Measurements from ENCODE around the gene CCDC127. TPM values are rescaled to one million over a fixed set of nuclear protein-coding genes. Genes with fewer than 3 reads are reported as not detected.
"Not testable (repeated sequence)": the region's sequence is repeated elsewhere in the genome, so short reads cannot be mapped to it uniquely, and the experiment has no call there.

The CCDC127 gene
- total RNA-seq, 1 experiment from 2014 or later = 2.6 TPM

DNA sequence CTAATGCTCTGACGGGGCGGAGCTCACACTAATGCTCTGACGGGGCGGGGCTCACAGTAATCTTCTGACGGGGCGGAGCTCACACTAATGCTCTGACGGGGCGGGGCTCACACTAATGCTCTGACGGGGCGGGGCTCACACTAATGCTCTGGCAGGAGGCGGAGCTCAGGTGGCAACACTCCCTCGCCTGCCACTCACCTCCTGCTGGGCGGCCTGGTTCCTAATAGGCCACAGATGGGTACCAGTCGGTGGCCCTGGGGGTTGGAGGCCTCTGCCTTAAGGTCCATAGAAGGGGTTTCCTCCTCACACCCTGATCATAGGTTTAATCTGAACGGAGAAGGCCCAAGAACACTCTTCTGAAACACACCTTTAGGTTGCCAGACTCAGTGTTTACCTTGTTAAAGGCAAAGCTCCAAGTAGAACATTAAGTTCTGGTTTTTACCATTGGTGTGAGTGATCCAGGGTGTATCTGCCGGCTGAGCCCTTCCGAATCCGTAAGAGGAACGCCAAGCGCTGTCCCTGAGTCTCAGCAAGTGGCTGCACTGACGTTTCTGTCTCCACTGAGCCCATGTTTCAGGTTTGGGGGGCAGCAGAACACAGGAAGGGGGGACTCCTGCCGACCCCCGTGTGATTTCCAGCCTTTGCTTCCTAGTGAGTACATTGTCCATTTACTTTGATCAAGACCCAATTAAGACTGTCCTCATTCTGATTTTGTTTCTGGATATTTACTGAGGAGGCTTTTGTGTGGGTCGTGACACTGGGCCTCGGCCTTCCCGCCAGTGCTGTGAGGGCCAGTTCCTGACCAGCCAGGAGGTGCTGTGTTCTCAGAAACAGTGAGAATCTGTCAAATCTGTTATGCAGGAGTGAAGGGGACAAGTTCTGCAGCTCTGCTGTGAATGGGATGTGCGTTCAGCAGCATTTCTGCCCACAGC lies 51.2 kb downstream of the CCDC127 start:
- Histone ChIP-seq H4K20me1 (ENCODE audit: insufficient read depth, low read depth, low read length) (no peaks in the 10 kb centered on the region), H3K4me1 (ENCODE audit: low read length) (no peaks in the 10 kb centered on the region), H3K27ac (ENCODE audit: low read length) (no peak overlapping the region), H3K4me3 (ENCODE audit: low read length) (no peak overlapping the region), H3K4me2 (ENCODE audit: low read depth, low read length, poor library complexity, severe bottlenecking) (no peak overlapping the region), H3K9me3 (ENCODE audit: low read length) (no peaks in the 10 kb centered on the region), H3K9ac (ENCODE audit: low read length) (no peak overlapping the region), H3K9me2 (replicated peaks; ENCODE audit: insufficient read depth, low read length) (no peaks in the 10 kb centered on the region), H3K79me2 (ENCODE audit: low read length) (no peaks in the 10 kb centered on the region), H2AFZ (ENCODE audit: low read length) (no peak overlapping the region), H3K27me3 (ENCODE audit: low read length) (no peaks in the 10 kb centered on the region), H3K36me3 (ENCODE audit: insufficient read depth, low read length) (no peaks in the 10 kb centered on the region)
- DNase-seq = no peak

DNA sequence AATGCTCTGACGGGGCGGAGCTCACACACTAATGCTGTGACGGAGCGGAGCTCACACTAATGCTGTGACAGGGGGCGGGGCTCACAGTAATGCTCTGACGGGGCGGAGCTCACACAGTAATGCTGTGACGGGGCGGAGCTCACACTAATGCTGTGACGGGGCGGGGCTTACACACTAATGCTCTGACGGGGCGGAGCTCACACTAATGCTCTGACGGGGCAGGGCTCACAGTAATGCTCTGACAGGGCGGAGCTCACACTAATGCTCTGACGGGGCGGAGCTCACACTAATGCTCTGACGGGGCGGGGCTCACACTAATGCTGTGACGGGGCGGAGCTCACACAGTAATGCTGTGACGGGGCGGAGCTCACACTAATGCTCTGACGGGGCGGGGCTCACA lies 53.2 kb downstream of the CCDC127 start:
- not testable (repeated sequence) for H3K27me3 ChIP-seq (ENCODE audit: low read length); H3K9me2 ChIP-seq (replicated peaks; ENCODE audit: insufficient read depth, low read length); DNase-seq; H3K4me1 ChIP-seq (ENCODE audit: low read length); H2AFZ ChIP-seq (ENCODE audit: low read length); H3K9ac ChIP-seq (ENCODE audit: low read length); H3K4me3 ChIP-seq (ENCODE audit: low read length); H3K27ac ChIP-seq (ENCODE audit: low read length); H4K20me1 ChIP-seq (ENCODE audit: insufficient read depth, low read depth, low read length); H3K9me3 ChIP-seq (ENCODE audit: low read length); H3K36me3 ChIP-seq (ENCODE audit: insufficient read depth, low read length); H3K4me2 ChIP-seq (ENCODE audit: low read depth, low read length, poor library complexity, severe bottlenecking); H3K79me2 ChIP-seq (ENCODE audit: low read length)

DNA sequence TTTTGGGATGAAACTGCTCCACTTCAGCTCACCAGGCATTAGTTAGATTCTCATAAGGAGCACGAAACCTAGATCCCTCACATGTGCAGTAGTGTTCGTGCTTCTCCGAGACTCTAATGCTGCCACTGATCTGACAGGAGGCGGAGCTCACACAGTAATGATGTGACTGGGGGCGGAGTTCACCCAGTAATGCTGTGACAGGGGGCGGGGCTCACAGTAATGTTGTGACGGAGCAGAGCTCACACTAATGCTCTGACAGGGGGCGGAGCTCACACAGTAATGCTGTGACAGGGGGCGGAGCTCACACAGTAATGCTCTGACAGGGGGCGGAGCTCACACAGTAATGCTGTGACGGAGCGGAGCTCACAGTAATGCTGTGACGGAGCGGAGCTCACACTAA lies 53.7 kb downstream of the CCDC127 start:
- H4K20me1 ChIP-seq (ENCODE audit: insufficient read depth, low read depth, low read length) = no peaks in the 10 kb centered on the region

DNA sequence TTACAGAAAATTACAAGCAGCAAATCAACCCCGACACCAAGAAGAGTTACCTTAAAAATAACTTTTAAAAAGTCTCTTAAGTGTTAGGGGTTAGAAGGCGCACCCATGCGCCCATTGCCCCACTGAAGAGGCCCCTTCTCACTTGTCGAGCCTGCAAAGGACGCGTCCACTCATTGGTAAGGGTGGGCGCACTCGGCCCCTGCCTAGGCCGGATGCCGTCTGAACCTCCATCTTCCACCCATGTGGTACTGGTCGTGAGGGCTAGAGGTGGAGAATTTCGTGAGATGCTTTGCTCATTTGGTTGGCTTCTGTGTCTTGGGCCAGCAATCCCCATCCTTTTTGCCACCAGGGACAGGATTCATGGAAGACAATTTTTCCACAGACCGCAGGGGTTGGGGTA lies 54.1 kb downstream of the CCDC127 start:
- no peak overlapping the region for H3K4me2 ChIP-seq (ENCODE audit: low read depth, low read length, poor library complexity, severe bottlenecking)
- DNase-seq = no peak
- no peak overlapping the region for H3K4me3 ChIP-seq (ENCODE audit: low read length)
- no peaks in the 10 kb centered on the region for H3K9me3 ChIP-seq (ENCODE audit: low read length)
- H3K9ac ChIP-seq (ENCODE audit: low read length) = no peak overlapping the region
- H3K9me2 ChIP-seq (replicated peaks; ENCODE audit: insufficient read depth, low read length) = no peaks in the 10 kb centered on the region
- H3K36me3 ChIP-seq (ENCODE audit: insufficient read depth, low read length) = no peaks in the 10 kb centered on the region
- H3K79me2 ChIP-seq (ENCODE audit: low read length) = no peaks in the 10 kb centered on the region
- no peak overlapping the region for H2AFZ ChIP-seq (ENCODE audit: low read length)
- no peaks in the 10 kb centered on the region for H3K27me3 ChIP-seq (ENCODE audit: low read length)
- no peak overlapping the region for H3K27ac ChIP-seq (ENCODE audit: low read length)
- no peaks in the 10 kb centered on the region for H4K20me1 ChIP-seq (ENCODE audit: insufficient read depth, low read depth, low read length)
- H3K4me1 ChIP-seq (ENCODE audit: low read length) = no peaks in the 10 kb centered on the region

More for the DNA sequence above, 53.7 kb downstream of the CCDC127 start:
- Histone ChIP-seq H3K79me2 (ENCODE audit: low read length) (no peaks in the 10 kb centered on the region), H3K4me2 (ENCODE audit: low read depth, low read length, poor library complexity, severe bottlenecking) (no peak overlapping the region), H3K9me2 (replicated peaks; ENCODE audit: insufficient read depth, low read length) (no peaks in the 10 kb centered on the region), H3K4me1 (ENCODE audit: low read length) (no peaks in the 10 kb centered on the region), H3K9ac (ENCODE audit: low read length) (no peak overlapping the region), H3K36me3 (ENCODE audit: insufficient read depth, low read length) (no peaks in the 10 kb centered on the region), H2AFZ (ENCODE audit: low read length) (no peak overlapping the region), H3K4me3 (ENCODE audit: low read length) (no peak overlapping the region), H3K27me3 (ENCODE audit: low read length) (no peaks in the 10 kb centered on the region), H3K27ac (ENCODE audit: low read length) (no peak overlapping the region), H3K9me3 (ENCODE audit: low read length) (no peaks in the 10 kb centered on the region)
- no peak for DNase-seq

DNA sequence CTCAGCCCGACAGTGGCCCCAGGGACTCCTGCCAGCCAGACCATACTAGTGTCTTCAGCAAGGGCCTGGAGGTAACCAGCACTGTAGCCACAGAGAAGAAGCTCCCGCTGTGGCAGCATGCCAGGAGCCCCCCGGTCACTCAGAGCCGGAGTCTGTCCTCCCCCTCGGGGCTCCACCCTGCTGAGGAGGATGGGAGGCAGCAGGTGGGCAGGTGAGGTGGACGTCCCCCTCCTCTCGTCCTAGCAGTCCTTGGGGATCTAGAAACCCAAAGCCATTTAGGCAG lies 54.7 kb downstream of the CCDC127 start:
- no peaks in the 10 kb centered on the region for H3K79me2 ChIP-seq (ENCODE audit: low read length)
- H3K27ac ChIP-seq (ENCODE audit: low read length) = no peak overlapping the region
- no peak overlapping the region for H2AFZ ChIP-seq (ENCODE audit: low read length)
- H3K9me3 ChIP-seq (ENCODE audit: low read length) = no peaks in the 10 kb centered on the region
- DNase-seq = no peak
- no peak overlapping the region for H3K4me3 ChIP-seq (ENCODE audit: low read length)
- no peak overlapping the region for H3K4me2 ChIP-seq (ENCODE audit: low read depth, low read length, poor library complexity, severe bottlenecking)
- no peaks in the 10 kb centered on the region for H3K27me3 ChIP-seq (ENCODE audit: low read length)
- no peaks in the 10 kb centered on the region for H3K36me3 ChIP-seq (ENCODE audit: insufficient read depth, low read length)
- no peaks in the 10 kb centered on the region for H3K9me2 ChIP-seq (replicated peaks; ENCODE audit: insufficient read depth, low read length)
- no peaks in the 10 kb centered on the region for H4K20me1 ChIP-seq (ENCODE audit: insufficient read depth, low read depth, low read length)
- H3K9ac ChIP-seq (ENCODE audit: low read length) = no peak overlapping the region
- no peaks in the 10 kb centered on the region for H3K4me1 ChIP-seq (ENCODE audit: low read length)

DNA sequence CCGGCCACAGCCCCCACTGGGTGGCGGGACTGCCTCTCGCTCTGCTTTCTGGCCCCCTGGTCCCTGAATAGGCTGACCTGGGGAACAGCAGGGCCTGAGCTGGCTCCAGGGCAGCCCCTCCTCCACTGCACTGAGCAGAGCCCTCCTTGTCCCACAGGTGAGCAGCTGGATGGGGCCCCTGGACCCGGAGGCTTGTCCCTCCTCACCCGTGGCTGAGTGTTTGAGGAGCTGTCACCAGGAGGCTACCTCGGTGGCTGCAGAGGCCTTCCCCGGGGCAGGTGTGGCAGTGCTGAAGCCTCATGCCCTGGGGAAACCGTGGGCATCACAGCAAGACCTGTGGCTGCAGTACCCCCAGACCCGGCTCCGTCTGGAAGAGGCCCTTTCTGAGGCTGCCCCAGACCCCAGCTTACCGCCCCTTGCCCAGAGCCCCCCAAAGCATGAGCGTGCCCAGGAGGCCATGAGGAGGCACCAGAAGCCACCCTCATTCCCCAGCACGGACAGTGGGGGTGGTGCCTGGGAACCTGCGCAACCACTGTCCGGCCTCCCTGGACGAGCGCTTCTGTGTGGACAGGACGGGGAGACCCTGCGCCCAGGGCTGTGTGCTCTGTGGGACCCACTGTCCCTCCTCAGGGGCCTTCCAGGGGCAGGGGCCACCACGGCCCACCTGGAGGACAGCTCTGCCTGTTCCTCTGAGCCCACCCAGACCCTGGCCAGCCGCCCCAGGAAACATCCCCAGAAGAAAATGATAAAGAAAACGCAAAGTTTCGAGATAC lies 55.2 kb downstream of the CCDC127 start:
- Histone ChIP-seq H3K4me2 (ENCODE audit: low read depth, low read length, poor library complexity, severe bottlenecking) (no peak overlapping the region), H3K79me2 (ENCODE audit: low read length) (no peaks in the 10 kb centered on the region), H3K9me2 (replicated peaks; ENCODE audit: insufficient read depth, low read length) (no peaks in the 10 kb centered on the region), H3K4me1 (ENCODE audit: low read length) (no peaks in the 10 kb centered on the region), H4K20me1 (ENCODE audit: insufficient read depth, low read depth, low read length) (no peaks in the 10 kb centered on the region), H3K4me3 (ENCODE audit: low read length) (no peak overlapping the region), H3K9me3 (ENCODE audit: low read length) (no peaks in the 10 kb centered on the region), H2AFZ (ENCODE audit: low read length) (no peak overlapping the region), H3K9ac (ENCODE audit: low read length) (no peak overlapping the region), H3K27me3 (ENCODE audit: low read length) (no peaks in the 10 kb centered on the region), H3K27ac (ENCODE audit: low read length) (no peak overlapping the region), H3K36me3 (ENCODE audit: insufficient read depth, low read length) (no peaks in the 10 kb centered on the region)
- no peak for DNase-seq

DNA sequence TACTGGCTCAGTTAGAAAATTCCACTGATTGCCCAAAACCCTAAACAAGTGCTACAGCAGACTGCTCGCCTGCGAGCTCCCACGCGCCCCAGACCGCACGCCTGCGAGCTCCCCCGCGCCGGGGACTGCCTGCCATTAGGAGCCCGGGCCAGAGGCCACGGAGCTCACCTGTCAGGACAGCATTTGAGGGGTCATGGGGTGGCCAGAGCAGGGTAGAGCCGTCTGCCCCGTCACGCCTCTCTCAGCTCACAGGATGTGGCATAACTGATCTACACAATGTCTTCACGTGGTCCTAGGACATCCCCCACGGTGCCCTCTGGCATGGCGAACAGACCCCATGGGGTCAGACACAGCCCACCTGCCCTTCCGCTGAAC lies 55.8 kb downstream of the CCDC127 start:
- no peaks in the 10 kb centered on the region for H3K79me2 ChIP-seq (ENCODE audit: low read length)
- H3K9ac ChIP-seq (ENCODE audit: low read length) = no peak overlapping the region
- no peaks in the 10 kb centered on the region for H3K9me2 ChIP-seq (replicated peaks; ENCODE audit: insufficient read depth, low read length)
- no peaks in the 10 kb centered on the region for H4K20me1 ChIP-seq (ENCODE audit: insufficient read depth, low read depth, low read length)
- H3K9me3 ChIP-seq (ENCODE audit: low read length) = no peaks in the 10 kb centered on the region
- H3K27me3 ChIP-seq (ENCODE audit: low read length) = no peaks in the 10 kb centered on the region
- no peak overlapping the region for H3K27ac ChIP-seq (ENCODE audit: low read length)
- no peak overlapping the region for H3K4me2 ChIP-seq (ENCODE audit: low read depth, low read length, poor library complexity, severe bottlenecking)
- no peaks in the 10 kb centered on the region for H3K36me3 ChIP-seq (ENCODE audit: insufficient read depth, low read length)
- H3K4me1 ChIP-seq (ENCODE audit: low read length) = no peaks in the 10 kb centered on the region
- no peak for DNase-seq
- no peak overlapping the region for H3K4me3 ChIP-seq (ENCODE audit: low read length)
- no peak overlapping the region for H2AFZ ChIP-seq (ENCODE audit: low read length)

DNA sequence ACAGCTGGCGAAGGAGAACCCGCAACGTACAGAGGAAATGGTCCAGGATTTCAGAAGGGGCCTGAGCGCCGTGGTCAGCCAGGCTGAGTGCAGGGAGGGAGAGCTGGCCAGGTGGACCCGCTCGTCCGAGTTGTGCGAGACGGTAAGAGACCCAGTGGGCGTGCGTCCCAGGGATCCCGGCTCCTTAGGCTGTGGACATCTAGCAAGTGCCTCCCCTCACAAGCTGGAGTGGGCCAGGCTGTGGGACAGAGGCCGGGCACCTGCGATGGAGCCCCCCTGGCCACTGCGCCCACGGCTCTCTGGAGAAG lies 56.2 kb downstream of the CCDC127 start:
- Histone ChIP-seq H3K27ac (ENCODE audit: low read length) (no peak overlapping the region), H3K4me1 (ENCODE audit: low read length) (no peaks in the 10 kb centered on the region), H3K36me3 (ENCODE audit: insufficient read depth, low read length) (no peaks in the 10 kb centered on the region), H3K9me2 (replicated peaks; ENCODE audit: insufficient read depth, low read length) (no peaks in the 10 kb centered on the region), H3K9ac (ENCODE audit: low read length) (no peak overlapping the region), H3K4me3 (ENCODE audit: low read length) (no peak overlapping the region), H4K20me1 (ENCODE audit: insufficient read depth, low read depth, low read length) (no peaks in the 10 kb centered on the region), H2AFZ (ENCODE audit: low read length) (no peak overlapping the region), H3K9me3 (ENCODE audit: low read length) (no peaks in the 10 kb centered on the region), H3K27me3 (ENCODE audit: low read length) (no peaks in the 10 kb centered on the region), H3K79me2 (ENCODE audit: low read length) (no peaks in the 10 kb centered on the region), H3K4me2 (ENCODE audit: low read depth, low read length, poor library complexity, severe bottlenecking) (no peak overlapping the region)
- DNase-seq = no peak

Data from Karpas-422 (cell line).